HG03060 (cell line): ENCODE data around the gene NCAPH2.

Experiments used
- ATAC-seq: cut with Tn5 transposase; IDR thresholded peaks from one replicate; pipeline ENCODE4 v1.9.1; 2021; ENCODE audit warnings: low read depth, moderate number of reproducible peaks; ENCODE audit not compliant: unreplicated experiment

The NCAPH2 gene

DNA sequence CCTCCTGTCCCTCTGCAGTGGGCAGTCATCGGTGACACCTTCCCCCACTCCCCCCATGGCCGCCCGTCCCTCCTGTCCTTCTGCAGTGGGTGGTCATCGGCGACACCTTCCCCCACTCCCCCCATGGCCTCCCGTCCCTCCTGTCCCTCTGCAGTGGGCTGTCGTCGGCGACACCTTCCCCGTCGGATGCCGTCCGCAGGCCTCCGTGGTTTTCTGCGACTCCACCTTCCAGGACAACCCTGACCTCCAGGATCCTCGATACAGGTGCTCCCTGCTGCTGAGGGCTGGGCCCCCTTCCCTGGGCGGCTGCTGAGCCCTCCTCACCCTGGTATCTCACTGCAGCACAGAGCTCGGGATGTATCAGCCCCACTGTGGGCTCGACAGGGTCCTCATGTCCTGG is 19.1 kb upstream of the NCAPH2 start:
- ATAC-seq = no peak

DNA sequence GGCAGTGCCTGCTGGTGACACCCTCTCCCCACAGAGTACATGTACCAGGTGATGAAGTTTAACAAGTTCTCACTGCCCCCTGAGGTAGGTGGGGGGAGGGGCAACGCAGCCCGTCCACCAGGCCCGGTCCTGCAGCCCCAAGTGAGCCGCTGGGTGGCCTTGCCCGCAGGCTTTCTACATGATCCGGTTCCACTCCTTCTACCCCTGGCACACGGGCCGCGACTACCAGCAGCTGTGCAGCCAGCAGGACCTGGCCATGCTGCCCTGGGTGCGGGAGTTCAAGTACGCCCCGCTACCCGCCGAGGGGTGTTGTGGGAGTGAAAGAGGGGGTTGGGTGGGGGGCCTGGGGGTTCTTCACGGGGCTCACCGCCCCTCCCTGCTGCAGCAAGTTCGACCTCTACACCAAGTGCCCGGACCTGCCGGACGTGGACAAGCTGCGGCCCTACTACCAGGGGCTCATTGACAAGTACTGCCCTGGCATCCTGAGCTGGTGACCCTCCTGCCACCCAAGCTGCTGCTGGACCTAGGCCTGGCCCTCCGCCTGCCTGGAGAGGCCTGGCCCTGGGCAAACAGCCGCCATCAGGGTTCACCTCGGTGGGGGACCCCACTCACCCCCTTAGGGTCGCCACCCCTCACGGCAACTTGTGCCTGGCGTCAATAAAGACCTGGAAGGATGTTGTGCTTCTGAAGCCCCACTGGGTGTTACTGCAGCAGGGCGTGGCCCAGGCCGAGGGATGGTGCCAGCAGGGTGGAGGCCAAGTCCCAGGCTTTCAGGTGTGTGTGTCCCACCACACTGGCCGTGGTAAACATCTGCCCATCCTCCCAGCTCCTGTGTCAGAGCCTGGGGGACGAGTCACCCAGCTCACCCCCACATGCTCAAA is 18.4 kb upstream of the NCAPH2 start:
- no peak for ATAC-seq

DNA sequence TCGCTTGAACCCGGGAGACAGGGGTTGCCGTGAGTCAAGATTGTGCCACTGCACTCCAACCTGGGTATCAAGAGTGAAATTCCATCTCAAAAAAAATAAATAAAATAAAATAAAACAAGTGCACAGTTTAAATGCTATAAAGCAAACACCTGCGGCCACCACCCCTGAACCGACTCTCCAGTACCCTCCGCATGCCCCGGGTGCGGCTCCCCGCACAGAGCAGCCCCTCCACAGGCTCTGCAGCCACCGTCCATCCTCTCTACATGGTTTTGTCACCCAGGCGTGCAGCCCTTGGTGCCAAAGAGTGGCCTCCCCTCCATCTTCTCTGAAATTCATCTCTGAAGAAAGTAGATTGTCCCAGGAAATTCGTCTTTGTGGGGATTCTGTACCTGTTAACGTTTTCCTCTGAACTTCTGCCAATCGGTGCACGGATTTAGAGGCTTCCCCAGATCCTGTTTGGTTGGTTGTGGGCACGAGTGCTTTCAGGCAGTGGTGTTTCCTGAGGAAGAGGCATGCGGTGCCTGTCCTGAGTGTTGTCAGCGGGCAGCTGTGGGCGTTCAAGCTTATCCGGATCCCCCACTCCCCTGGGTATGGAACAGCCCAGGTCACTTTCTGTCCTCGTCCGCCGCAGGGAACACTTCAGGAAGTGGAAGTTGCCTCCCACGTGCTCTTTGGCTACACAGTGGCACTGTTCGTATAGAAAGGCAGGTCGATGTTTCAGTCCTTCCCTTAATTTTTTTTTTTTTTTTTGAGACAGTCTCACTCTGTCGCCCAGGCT is 17.3 kb upstream of the NCAPH2 start:
- no peak for ATAC-seq

DNA sequence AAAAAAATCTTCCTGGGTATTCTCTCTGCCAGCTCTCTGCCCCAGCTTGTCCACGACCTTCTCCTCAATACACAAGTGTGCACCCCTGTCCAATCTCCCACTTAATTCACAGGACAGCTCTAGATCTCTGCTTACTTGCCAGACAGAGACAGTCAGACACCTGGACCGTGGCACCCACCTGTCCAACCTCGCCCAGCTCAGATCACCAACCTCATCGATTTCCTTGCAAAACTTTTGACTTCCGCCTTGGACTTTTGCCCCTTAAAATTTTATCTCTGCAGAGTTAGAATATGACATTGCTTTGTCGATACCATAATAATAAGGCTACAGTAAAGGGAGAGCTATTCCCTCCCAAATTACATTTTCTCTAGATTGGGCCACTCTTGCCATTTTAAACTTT is 10.9 kb upstream of the NCAPH2 start:
- ATAC-seq = no peak

DNA sequence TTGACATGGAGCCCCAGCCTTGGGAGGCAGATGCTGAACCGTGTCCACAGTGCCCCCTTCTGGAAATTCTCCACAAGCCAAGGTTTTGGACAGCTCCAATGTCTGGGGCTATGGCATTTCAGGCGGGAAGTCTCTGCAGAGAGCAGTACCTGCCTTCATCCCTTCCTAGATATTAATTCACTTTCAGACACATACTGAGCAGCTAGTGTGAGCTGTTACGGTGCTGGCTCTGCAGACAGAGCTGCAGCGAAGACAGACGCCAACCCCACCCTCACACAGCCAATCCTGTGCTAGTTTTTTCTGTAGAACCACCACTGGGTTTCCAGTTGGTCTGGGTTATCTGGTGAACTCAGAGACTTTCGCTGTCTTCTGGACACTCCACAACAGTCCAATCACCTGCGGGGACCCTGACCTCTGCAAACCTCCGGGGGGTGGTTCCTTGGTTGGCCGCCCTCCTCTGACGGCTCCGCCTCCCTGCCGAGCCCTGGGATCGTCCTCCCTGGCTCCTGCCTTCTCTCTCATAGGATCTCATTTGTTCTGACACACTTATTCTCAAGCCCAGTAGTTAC is 9.6 kb upstream of the NCAPH2 start:
- ATAC-seq = no peak

DNA sequence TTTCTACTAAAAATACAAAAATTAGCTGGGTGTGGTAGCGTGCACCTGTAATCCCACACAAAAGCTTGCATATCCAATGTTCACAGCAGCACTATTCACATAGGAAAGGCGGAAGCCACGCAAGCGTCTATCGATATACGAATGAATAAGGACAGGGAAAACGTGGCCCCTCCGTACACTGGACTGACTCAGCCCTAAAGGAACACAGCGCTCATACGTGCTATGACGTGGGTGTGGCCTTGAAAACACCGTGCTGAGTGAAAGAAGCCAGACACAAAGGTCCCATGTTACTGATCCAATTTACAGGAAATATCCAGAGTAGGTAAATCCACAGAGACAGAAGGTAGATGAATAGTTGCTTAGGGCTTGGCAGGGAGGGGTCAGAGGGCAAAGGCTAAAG is 7.6 kb upstream of the NCAPH2 start:
- ATAC-seq = no peak

DNA sequence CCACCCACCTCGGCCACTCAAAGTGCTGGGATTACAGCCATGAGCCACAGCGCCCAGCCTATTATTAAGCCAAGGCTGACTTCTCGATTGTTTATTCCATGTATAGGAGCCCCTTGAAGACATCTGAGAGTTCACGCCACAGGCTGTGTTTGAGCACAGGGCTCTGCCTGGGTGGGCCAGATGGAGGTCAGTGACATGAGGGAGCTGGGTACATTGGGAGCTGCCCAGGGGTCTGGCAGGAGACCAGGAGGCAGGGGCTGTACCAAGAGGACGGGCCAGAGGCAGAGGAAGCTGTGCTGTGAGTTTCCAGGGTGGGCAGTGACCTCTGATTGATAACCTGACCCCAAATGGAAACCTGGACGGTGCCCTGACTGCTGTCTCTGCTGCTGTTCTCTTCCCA is 5.9 kb upstream of the NCAPH2 start:
- ATAC-seq = no peak

DNA sequence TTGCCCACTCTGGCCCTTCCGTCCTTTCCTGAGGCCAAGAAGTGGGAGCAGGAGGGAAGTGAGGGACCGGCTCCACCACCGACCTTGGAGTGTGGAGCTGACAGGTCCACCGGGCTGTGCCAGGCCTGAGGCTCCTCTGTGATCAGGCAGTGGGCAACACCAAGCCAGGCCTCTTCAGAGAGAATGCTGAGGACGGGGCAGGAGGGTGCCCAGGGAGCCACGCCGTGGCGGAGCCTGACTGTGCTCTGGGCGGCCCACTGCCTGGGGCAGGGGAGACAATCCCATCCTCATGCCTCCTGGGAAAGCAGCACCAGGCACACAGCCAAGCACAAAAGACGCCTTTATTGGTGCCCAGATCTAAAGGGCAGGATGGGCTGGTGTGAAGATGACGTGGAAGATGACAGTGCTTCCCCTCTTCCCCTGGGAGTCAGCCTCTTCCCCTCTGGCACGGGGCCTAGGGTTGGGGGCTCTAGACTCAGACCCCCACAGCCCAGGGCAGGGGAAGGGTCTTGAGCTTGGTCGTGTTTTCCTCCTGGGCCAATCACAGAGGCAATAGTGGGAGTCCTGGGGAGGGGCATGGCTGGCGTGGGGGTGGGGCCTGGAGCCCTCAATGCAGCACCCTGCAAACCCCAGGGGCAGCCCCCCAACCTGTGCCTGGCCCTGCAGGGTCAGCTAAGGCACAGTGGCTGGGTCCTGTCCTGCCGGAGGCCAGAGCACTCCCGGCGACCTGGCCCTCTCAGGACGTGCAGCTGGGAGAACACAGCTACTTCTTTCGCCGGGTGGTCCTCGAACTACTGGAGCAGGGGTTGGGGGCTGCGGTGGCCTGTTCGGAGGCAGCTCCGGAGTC is 5.2 kb upstream of the NCAPH2 start:
- ATAC-seq = no peak

DNA sequence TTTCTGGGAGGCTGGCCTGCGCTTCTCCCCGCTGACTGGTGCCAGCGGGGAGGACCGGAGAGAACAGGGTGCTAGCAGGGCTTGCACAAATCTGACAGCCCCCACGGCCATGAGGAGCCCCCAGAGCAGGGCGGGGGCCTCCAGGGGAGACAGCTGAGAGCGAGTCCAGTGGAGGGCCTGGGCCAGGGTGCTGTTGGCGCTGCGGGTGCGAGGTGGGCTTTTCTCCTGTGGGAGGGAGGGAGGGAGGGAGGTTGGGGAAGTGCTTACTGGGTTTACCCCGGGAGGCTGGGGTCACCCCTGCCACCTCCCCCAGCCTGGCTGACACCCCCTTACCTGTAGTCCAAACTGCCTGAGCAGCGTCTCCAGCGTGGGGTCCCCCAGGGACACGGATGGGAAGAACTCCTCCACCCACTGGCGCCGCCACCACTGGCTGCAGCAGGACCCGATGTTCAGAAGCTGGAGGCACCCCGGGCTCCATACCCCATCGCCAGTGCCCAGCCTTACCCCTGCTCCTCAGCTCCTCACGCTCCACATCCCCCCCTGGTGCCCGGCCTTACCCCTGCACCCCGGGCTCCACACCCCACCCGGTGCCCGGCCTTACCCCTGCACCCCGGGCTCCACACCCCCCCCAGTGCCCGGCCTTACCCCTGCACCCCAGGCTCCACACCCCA is 4.4 kb upstream of the NCAPH2 start:
- ATAC-seq = no peak

DNA sequence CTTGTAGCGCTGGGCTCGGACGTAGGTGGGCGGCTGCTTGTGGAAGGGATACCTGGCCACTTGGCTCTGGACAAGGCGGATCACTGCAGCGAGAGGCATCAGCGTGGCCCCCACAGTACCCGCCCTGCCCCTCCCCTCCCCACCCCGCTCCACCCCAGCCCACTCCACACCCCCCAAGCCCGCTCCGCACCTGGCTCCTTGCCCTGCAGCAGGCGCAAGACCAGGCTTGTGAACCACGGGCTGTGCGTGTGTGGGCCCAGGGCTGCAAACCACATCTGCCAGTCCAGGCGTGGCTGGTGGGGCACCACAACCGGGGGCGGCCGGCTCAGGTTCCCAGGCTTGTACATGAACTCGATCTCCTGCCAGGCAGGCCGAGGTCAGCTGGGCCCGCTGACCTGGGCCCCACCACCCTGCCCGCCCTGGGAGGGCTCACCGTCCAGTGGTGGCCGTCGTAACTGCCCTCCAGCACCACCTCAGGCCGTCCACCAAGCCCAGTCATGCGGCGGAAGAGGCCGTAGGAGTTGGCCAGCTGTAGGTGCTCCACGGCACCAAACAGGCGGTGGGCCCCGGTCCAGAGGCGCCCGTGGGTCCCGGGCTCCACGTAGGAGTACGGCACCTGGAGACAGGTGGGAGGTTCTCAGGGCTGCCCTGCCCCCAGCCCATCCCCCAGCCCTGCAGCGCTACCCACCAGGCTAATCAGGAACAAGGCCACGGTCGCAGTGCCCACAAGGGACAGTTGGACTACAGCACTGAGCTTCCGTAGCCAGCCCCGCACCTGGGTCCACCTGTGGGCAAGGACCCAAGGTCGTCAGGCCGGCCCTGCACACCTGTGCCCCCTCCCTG is 3.4 kb upstream of the NCAPH2 start:
- no peak for ATAC-seq

DNA sequence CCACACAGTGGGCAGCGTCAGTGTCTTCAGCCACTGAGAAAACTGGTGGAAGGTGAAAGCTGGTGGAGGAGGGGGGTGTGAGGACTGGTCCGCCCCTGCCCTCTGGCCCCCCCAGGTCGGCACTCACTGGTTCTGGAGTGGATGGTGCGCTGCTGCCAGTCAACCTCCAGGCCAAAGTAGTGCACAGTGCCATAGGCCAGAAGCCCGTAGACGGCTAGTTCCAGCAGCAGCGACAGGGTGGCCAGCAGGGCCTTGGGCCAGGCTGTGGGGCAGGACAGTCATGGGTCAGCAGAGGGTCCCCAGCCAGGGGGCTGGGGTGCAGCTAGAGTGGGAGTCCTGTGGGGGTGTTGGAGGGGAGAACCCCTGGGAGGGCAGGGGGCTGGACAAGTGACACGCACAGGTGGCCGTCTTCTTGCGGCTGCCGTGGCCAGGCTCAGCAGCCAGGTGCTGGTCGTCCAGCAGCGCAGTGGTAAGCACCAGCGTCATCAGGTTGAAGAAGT is 2.7 kb upstream of the NCAPH2 start:
- ATAC-seq = no peak

DNA sequence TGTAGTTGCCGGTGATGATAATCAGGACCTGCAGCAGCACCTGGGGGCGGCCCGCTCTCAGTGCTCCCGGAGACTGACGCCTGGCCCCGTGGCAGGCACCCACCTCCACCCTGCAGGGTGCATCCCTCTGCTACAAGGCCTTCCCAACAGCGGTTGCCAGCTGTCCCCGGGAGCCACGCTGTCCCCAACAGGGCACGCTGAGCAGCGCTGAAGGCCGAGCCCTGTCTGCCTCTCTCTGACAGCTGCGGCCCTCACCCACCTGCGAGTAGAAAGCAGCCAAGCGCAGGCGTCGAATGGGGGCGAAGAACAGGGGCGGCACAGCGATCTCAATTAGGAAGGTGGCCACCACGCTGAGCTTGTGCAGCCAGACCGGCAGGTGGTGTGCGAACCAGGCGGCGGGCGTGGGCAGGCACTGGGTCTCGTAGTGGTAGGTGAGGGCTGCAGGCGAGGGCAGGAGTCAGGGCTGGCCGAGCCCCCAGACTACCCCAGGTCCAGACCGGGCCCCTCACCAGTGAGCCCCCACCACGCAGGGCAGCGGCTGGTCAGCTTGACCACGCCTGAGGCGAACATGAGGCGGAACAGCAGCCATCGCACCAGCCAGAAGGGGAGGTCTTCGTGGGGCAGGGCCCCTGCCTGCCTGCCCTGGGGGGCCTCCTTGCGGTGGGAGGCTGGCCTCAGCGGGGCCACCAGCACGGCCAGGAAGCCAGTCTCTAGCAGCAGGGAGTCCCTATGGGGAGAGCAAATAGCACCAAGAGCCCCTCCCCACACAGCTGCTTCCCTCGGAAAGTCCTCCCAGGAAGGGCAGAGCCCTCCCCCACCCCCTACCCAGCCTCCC is 2.0 kb upstream of the NCAPH2 start:
- ATAC-seq = no peak

DNA sequence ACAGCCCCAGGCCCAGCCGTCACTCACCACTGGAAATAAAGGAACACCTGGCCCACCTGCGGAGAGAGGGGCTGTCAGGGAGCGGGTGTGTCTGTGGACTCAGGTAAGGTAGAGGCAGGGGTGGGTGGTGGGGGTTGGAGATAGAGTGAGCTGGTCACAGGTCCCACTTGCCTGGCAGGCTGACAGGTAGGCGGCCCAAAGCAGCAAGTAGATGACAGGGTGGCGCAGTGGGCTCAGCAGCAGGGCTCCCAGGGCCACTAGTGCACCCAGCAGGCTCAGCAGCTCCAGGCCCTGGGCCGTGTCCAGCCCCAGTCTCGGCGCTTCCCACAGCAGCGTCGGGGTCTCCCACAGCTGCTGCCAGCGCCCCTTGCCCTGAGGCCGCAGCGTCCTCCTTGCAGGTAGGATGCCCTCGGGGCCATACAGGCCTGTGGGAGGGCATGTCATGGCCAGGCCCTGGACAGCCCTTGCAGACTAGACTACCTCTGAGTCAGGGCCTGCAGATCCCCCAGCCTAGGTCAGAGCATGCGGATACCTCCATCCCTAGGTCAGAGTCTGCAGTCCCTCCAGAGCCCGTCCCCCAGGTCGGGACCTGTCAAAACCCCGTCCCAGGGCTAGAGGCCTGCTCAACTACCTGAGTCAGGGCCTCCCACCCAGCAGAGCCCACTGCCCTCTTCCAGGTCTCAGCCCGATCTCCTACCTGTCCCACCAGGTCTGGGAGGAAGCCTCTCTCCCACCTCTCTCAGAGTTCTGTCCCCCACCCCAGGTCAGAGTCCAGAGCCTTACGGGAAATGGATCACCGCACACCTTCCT is 1.2 kb upstream of the NCAPH2 start:
- ATAC-seq = no peak

DNA sequence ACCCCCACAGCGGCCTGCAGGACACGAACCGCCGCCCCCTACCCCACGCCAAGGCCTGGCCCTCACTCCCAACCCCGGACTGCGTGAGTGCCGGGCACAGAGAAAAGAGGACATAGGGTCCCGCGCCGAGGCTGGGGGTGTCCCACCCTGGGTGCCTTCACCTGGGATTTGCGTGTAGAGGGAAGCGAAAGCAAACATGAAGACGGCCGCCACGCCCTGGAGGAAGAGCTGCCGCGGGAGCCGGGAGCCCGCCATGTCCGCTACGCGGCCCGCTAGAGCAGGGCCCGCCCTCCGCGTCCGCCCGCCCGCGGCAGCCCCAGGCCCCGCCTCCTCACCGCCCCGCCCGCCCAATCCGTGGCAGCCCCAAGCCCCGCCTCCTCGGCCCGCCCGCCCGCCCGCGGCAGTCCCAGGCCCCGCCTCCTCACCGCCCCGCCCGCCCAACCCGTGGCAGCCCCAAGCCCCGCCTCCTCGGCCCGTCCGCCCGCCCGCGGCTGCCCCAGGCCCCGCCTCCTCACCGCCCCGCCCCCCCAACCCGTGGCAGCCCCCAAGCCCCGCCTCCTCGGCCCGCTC is 518 bp upstream of the NCAPH2 start, which contains the start of gene LMF2:
TSS of gene LMF2 (minus strand) at position 282 of the 570 bp plus-strand sequence. CDS start at position 255, 27 bp downstream.
- no peak for ATAC-seq

DNA sequence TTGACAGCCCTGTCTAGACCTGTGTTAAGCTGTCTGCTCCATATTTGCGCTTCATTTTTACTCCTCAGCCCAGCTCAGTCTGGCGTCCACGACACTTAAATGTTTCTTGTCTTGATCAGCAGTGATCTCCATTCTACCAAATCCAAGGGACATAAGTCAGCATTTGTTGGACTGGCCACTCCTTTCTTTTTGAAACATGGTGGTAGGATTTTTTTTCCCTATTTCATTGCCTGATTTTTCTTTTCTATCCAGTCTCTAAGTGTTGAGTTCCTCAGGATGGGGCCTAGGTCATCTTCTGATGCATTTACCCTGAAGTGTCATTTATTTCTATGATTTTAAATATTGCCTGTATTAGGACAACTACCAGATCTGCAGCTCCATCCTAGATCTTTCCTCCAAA is 873 bp downstream of the NCAPH2 start:
- ATAC-seq = no peak

DNA sequence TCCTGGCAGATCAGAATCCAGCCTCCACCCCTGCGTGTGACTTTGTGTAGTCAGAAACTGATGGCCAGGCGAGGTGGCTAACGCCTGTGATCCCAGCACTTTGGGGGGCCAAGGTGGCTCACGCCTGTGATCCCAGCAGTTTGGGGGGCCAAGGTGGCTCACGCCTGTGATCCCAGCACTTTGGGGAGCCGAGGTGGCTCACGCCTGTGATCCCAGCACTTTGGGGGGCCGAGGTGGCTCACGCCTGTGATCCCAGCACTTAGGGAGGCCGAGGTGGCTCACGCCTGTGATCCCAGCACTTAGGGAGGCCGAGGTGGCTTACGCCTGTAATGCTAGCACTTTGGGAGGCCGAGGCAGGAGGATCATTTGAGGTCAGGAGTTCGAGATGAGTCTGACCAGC is 5.2 kb downstream of the NCAPH2 start:
- ATAC-seq = no peak

DNA sequence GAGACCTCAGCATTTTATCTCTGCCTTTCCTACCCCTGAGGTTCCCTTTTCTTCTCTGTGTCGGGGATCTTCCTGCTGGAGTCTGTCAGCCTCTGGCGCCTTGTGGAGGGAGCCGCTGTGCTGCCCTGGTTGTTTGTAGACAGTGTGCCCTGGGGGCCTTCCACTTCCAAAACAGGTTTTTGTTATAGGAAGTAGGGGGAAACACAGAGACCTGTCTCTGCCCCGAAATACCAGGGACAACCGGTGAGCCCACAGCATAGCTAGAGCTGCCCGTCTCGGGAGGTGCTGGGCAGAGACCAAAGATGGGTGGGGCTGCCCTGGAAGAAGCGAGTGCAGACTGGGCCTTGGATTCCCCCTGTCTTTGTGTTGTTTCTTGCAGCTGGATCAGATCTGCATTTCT is 8.0 kb downstream of the NCAPH2 start:
- no peak for ATAC-seq
